Subcutaneous adipose tissue (tissue), 4 donors: Measurements from ENCODE around the gene CAPS2. TPM values are rescaled to one million over a fixed set of nuclear protein-coding genes. Genes with fewer than 3 reads are reported as not detected.

Experiments
- total RNA-seq, 4 donors: library from RNA; depleted of rRNA; stranded (reverse); fragments of >200 nt; gene quantifications; one replicate each; pipeline ENCODE4 v1.1.0, GENCODE V29; 2016
- TF ChIP-seq, protein P1 (sequence below): fragments of 450-650 bp; IDR thresholded peaks from one replicate; pipeline ENCODE4 v1.5.1; 2016; ENCODE audit warnings: low read depth, mild to moderate bottlenecking, control low read depth, antibody characterized with exemption, moderate library complexity

The CAPS2 gene
- total RNA-seq, 4 donors from 2014 or later, result 8.6 to 22.2 (median 14.9) TPM

GRCh38 chr12:75288860-75289259 lies 41.3 kb downstream of the CAPS2 start:
- TF ChIP-seq, protein P1, sequence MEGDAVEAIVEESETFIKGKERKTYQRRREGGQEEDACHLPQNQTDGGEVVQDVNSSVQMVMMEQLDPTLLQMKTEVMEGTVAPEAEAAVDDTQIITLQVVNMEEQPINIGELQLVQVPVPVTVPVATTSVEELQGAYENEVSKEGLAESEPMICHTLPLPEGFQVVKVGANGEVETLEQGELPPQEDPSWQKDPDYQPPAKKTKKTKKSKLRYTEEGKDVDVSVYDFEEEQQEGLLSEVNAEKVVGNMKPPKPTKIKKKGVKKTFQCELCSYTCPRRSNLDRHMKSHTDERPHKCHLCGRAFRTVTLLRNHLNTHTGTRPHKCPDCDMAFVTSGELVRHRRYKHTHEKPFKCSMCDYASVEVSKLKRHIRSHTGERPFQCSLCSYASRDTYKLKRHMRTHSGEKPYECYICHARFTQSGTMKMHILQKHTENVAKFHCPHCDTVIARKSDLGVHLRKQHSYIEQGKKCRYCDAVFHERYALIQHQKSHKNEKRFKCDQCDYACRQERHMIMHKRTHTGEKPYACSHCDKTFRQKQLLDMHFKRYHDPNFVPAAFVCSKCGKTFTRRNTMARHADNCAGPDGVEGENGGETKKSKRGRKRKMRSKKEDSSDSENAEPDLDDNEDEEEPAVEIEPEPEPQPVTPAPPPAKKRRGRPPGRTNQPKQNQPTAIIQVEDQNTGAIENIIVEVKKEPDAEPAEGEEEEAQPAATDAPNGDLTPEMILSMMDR, result no peak

- TF ChIP-seq, protein P1, result no peak
Measured at GRCh38 chr12:75275702-75276101, 54.4 kb downstream of the CAPS2 start.

GRCh38 chr12:75271576-75271975 lies 58.5 kb downstream of the CAPS2 start:
- TF ChIP-seq, protein P1, result no peak

DNA sequence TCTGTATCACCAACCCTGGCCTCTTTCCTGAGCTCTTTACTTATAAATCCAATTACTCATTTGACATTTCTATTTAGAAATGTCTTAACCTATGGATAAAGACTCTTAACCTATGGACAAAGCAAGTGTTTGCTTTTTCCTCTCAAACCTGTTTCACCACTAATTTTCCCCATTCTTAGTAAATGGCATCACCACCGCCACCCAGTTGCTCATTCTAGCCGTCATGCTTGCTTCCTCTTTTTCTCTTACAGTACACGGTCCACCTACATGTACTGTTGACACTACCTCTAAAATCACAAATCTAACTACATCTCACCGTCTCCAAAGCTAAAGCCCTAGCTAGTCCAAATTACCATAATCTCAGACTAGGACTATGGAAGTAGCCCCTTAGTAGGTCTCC lies 60.0 kb downstream of the CAPS2 start:
- TF ChIP-seq, protein P1, result no peak

GRCh38 chr12:75269209-75269608 lies 60.9 kb downstream of the CAPS2 start:
- TF ChIP-seq, protein P1, result no peak

DNA sequence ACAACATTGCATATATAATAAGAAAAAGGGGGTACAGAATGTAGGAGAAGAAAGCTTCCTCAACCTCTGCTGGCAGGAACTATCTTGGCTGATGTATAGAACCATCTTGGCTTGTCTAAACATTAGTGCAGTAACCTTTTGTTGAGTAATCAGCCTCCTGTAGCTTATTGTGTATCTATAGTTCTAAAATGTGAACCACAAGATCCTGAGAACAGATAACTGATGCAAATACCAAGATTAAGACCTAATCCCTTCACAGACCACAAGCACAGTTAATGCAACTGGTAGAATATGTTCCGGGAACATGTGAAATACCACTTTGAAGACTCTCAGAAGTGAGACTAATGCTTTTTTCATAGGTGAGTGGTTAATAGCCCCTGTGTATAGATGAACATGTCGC lies 69.8 kb downstream of the CAPS2 start:
- TF ChIP-seq, protein P1, result no peak

GRCh38 chr12:75259143-75259542 lies 71.0 kb downstream of the CAPS2 start:
- TF ChIP-seq, protein P1, result no peak

DNA sequence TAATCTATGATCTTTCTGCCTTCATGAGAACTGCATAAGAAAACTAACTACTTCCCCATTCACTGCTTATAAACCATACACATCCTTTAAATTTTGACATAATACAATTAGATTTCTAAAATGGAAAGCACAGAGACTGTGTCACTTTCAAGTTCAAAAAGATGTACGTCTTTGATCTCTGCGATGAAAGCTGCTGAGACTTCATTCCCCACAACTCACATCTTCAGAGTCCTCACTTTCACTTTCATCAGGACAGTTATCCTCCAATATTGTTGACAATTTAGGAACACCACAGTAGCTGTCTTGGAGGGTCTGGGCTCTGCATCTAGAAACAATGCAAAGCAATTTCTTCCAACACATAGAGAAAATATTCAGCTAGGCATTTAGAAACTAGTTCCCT lies 72.6 kb downstream of the CAPS2 start:
- TF ChIP-seq, protein P1, result no peak
